ENCODE data around the gene LRRC47.

Gene LRRC47

DNA sequence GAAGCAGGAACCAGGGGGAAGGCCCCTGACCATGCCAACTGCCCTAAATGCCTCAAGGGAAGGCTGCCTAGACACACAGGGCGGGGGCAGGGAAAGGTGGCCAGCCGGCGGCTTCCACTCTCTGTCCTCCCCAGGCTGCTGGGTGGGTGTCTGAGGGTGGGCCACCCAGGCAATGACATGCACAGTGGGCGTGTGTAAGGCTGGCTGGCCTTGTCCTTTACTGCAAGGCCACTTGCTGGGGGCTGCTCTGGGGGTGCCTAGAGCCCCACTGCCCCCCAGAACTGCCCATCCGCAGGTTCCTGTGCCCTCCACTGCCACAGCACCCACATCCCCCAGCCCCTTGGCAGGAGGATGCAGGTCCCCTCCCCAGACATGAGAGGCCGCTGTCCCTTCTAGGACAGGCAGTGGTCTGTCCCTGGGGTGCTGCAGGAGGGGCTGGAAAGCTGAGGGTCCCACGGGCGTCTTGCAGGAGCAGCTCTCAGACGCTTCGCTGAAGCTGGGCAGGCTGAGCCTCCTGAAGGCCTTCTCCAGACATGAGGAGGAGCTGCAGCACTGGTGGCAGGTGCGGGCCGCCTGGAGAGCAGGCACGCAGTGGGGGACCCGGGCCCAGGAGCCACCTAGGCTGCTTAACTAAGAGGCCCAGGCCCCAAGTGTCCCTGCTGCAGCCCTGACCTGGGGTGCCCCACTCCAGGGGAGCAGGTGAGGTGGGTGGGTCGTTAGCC, 34.0 kb downstream of the LRRC47 start:
- DNase-seq (ENCODE audit: low read depth), result no peak
- H3K4me3 ChIP-seq (ENCODE audit: low read depth, low read length), result no peak overlapping the region
- TF ChIP-seq, protein P1, sequence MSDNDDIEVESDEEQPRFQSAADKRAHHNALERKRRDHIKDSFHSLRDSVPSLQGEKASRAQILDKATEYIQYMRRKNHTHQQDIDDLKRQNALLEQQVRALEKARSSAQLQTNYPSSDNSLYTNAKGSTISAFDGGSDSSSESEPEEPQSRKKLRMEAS (IDR thresholded peaks at IDR 0.05; ENCODE audit: low read depth, low read length), result no peak
- TF ChIP-seq MYC (IDR thresholded peaks at IDR 0.05; ENCODE audit: low read depth, low read length) (no peak), CTCF (IDR thresholded peaks at IDR 0.05; ENCODE audit: low read depth, low read length) (no peak), POLR2A (IDR thresholded peaks at IDR 0.05; ENCODE audit: extremely low read depth, insufficient read length) (no peak)

GRCh38 chr1:3761296-3762010, 34.8 kb downstream of the LRRC47 start:
- no peak overlapping the region for H3K4me3 ChIP-seq (ENCODE audit: low read depth, low read length)
- no peak for DNase-seq (ENCODE audit: low read depth)
- TF ChIP-seq MYC (IDR thresholded peaks at IDR 0.05; ENCODE audit: low read depth, low read length) (no peak), POLR2A (IDR thresholded peaks at IDR 0.05; ENCODE audit: extremely low read depth, insufficient read length) (no peak), CTCF (IDR thresholded peaks at IDR 0.05; ENCODE audit: low read depth, low read length) (no peak)
- TF ChIP-seq, protein P1 (IDR thresholded peaks at IDR 0.05; ENCODE audit: low read depth, low read length), result no peak

DNA sequence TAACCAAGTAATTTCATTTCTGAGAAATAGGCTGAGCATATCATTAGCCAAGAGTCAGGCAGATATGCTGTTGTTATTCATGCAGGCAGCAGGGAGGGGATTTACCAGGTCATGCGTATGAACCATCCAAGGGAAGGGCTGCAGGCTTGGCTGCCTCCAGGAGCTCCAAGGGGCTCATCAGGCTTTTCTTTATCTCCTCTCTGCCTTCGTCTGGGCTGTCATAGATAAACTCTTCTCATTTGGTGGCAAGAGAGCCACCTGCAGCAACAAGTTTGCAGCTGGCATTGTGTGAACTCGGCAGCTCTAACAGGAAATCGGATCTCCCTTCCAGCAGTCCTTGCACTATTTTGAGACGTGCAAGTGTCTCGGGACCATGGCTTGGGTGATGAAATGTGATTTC, 36.5 kb downstream of the LRRC47 start:
- no peak for TF ChIP-seq CTCF (IDR thresholded peaks at IDR 0.05; ENCODE audit: low read depth, low read length)
- no peak for TF ChIP-seq POLR2A (IDR thresholded peaks at IDR 0.05; ENCODE audit: extremely low read depth, insufficient read length)
- H3K4me3 ChIP-seq (ENCODE audit: low read depth, low read length), result no peak overlapping the region
- DNase-seq (ENCODE audit: low read depth), result no peak

GRCh38 chr1:3759164-3759563, 37.1 kb downstream of the LRRC47 start:
- TF ChIP-seq MYC (IDR thresholded peaks at IDR 0.05; ENCODE audit: low read depth, low read length), result no peak
- TF ChIP-seq, protein P1 (IDR thresholded peaks at IDR 0.05; ENCODE audit: low read depth, low read length), result no peak
- TF ChIP-seq CTCF (IDR thresholded peaks at IDR 0.05; ENCODE audit: low read depth, low read length), result no peak
- no peak for TF ChIP-seq POLR2A (IDR thresholded peaks at IDR 0.05; ENCODE audit: extremely low read depth, insufficient read length)
- no peak overlapping the region for H3K4me3 ChIP-seq (ENCODE audit: low read depth, low read length)
- no peak for DNase-seq (ENCODE audit: low read depth)

DNA sequence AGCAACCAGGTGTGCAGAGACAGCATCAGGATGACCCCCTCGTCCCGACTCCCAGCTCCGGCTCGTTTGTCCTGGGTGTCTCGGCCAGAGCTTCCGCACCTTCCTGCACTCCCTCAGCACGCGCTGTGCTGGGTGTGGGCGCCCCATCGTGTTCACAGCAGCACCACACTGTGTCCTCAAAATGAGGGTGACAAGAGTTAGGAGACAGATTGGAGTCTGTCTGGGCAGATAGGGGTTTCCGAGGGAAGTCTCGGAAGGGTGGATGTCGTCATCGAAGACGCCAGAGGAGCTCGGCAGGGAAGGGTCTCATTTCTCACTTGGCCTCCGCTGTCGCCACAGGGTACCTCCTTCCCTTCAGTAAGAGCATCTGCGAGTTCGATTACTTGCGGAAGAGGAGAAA, 39.9 kb downstream of the LRRC47 start:
- no peak for DNase-seq (ENCODE audit: low read depth)
- H3K4me3 ChIP-seq (ENCODE audit: low read depth, low read length), result no peak overlapping the region
- TF ChIP-seq MYC (IDR thresholded peaks at IDR 0.05; ENCODE audit: low read depth, low read length) (no peak), CTCF (IDR thresholded peaks at IDR 0.05; ENCODE audit: low read depth, low read length) (no peak), POLR2A (IDR thresholded peaks at IDR 0.05; ENCODE audit: extremely low read depth, insufficient read length) (no peak)
- TF ChIP-seq, protein P1 (IDR thresholded peaks at IDR 0.05; ENCODE audit: low read depth, low read length), result no peak

All from NB4 (cell line).